ENCODE measurements around the gene ALPL. TPM values are rescaled to one million over a fixed set of nuclear protein-coding genes. Genes with fewer than 3 reads are reported as not detected.
A peak's percentile ranks its signal among the peaks of the same experiment; 100 is the strongest.
"Not testable (repeated sequence)": the region's sequence is repeated elsewhere in the genome, so short reads cannot be mapped to it uniquely, and the experiment has no call there.

Gene ALPL
- total RNA-seq (ENCODE audit: unreplicated experiment) = 11.7 TPM
- long read RNA-seq, partial matches to known transcripts = 2 of 5 reads
- long read RNA-seq, other reads (novel, unspliced or antisense) = 2 of 5 reads

DNA sequence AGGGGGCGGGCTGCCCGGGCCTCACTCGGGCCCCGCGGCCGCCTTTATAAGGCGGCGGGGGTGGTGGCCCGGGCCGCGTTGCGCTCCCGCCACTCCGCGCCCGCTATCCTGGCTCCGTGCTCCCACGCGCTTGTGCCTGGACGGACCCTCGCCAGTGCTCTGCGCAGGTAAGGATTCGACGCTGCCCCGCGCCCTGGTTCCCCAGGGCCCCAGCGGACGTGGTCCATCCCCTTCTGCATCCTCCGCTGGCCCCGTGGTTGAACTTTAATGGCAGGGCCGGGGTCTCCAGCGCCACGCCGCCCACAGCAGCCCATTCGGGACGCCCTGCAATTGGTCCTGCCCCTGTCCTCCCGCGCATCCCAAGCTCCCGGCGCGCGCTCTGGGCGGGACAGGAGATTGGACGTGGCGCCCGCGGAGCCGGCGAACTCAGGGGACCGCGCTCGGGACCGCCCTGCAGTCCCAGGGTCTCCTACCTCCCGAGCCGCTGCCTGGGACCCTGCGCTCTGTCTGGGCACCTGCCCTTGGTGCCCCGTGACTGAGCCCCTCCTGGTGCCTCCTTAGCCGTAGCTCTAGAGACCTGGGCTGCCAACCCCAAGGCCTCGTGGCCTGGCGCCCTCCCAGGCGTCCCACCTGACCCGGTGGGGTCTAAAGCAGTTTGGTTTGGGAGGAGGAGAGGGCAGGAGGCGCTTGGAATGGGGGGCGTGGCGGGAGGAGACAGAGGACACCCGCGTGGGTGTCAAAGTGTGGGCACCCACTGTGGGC is at the start of gene ALPL:
Gene ALPL (plus strand): TSS at position 73 of the 762 bp plus-strand sequence. CDS start 44,659 bp downstream, outside the sequence.
- H3K4me1 Mint-ChIP-seq (ENCODE audit: unreplicated experiment) = peaks cover 9% of the 10 kb centered on the region
- peak within 1 kb of the TSS; percentile 82 for H3K4me3 Mint-ChIP-seq (ENCODE audit: unreplicated experiment)
- no peaks in the 10 kb centered on the region for H3K36me3 Mint-ChIP-seq (ENCODE audit: low read depth, unreplicated experiment)
- H3K27ac Mint-ChIP-seq (ENCODE audit: unreplicated experiment) = peak within 1 kb of the TSS; percentile 17
- H3K9me3 Mint-ChIP-seq (ENCODE audit: unreplicated experiment) = no peaks in the 10 kb centered on the region
- no peak for DNase-seq (ENCODE audit: low spot score)
- peaks cover 11% of the 10 kb centered on the region for H3K27me3 Mint-ChIP-seq (ENCODE audit: unreplicated experiment)
- peak; percentile 38 for TF ChIP-seq CTCF (IDR thresholded peaks at IDR 0.05; ENCODE audit: unreplicated experiment)

DNA sequence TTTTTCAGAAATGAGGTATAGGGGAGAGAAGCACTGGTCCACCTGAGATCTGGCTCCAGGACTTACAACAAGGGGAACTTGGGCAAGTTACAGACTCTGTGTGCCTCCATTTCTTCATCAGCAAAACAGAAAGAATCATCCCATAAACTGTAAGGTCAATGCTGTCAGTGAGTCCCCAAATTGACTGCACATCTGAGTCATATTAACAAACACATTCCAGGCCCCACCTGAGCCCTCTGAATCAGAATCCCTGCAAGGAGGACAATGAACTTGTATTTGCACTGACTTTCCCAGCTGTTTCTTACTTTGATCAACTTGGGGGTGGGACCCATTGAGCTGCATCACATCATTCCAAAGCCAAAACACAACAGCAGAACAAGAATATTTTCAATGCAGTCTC is 44.1 kb upstream of the ALPL start:
- not testable (repeated sequence) for DNase-seq (ENCODE audit: low spot score); H3K36me3 Mint-ChIP-seq (ENCODE audit: low read depth, unreplicated experiment); H3K4me3 Mint-ChIP-seq (ENCODE audit: unreplicated experiment); H3K9me3 Mint-ChIP-seq (ENCODE audit: unreplicated experiment); H3K4me1 Mint-ChIP-seq (ENCODE audit: unreplicated experiment); H3K27me3 Mint-ChIP-seq (ENCODE audit: unreplicated experiment); H3K27ac Mint-ChIP-seq (ENCODE audit: unreplicated experiment)

DNA sequence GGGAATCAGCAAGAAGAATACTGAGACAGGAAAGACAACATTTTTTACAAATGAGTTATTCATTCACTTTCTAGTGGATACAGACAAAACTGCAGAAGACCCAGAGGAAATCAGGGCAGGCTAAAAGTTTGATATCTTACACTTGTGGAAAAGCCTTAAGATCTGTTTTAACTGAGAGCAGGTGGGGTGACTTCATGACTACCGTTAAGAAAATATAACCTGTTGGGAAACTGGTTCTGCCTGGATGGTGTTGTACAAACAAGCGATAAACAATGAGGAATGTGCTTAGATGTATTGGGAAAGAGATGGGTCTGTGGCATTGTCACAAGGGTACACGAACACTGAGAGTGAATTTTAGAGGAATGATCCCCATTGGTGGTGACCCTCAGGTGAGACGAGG is 41.3 kb upstream of the ALPL start:
- DNase-seq (ENCODE audit: low spot score); H3K4me3 Mint-ChIP-seq (ENCODE audit: unreplicated experiment); H3K27me3 Mint-ChIP-seq (ENCODE audit: unreplicated experiment); H3K9me3 Mint-ChIP-seq (ENCODE audit: unreplicated experiment); H3K4me1 Mint-ChIP-seq (ENCODE audit: unreplicated experiment); H3K27ac Mint-ChIP-seq (ENCODE audit: unreplicated experiment); H3K36me3 Mint-ChIP-seq (ENCODE audit: low read depth, unreplicated experiment): not testable (repeated sequence)

DNA sequence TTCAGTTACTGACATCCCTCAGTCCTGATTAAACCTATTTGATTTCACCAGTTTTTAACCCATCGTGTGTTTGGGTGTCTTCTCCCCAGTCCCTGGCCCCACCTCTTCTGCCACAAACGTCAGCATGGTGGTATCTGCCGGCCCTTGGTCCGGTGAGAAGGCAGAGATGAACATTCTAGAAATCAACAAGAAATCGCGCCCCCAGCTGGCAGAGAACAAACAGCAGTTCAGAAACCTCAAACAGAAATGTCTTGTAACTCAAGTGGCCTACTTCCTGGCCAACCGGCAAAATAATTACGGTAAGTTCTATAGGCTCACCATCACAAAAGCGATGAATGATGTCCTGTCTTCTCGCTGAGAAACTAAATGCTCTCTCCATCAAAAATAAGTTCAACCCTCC is 40.6 kb upstream of the ALPL start:
- H3K4me1 Mint-ChIP-seq (ENCODE audit: unreplicated experiment) = peaks cover 8% of the 10 kb centered on the region
- peaks cover 7% of the 10 kb centered on the region for H3K36me3 Mint-ChIP-seq (ENCODE audit: low read depth, unreplicated experiment)
- H3K9me3 Mint-ChIP-seq (ENCODE audit: unreplicated experiment) = no peaks in the 10 kb centered on the region
- H3K4me3 Mint-ChIP-seq (ENCODE audit: unreplicated experiment) = no peak overlapping the region
- TF ChIP-seq CTCF (IDR thresholded peaks at IDR 0.05; ENCODE audit: unreplicated experiment) = peak; percentile 56
- no peaks in the 10 kb centered on the region for H3K27me3 Mint-ChIP-seq (ENCODE audit: unreplicated experiment)
- peak; percentile 52 for DNase-seq (ENCODE audit: low spot score)
- H3K27ac Mint-ChIP-seq (ENCODE audit: unreplicated experiment) = no peak overlapping the region

DNA sequence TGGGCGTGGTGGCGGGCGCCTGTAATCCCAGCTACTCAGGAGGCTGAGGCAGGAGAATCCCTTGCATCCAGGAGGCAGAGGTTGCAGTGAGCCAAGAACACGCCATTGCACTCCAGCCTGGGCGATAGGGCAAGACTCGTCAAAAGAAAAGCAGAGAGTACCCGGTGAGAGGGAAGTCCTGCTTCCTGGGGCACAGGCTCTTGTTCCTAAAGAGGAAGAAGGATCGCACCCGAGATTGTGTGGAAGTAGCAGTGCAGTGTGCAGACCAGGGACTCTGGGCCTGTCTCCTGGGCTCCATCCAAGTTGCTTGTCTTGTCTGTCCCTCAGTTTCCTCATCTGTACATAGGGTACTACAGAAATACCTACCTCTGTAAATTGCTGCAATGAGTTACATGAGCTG is 39.6 kb upstream of the ALPL start:
- no peak overlapping the region for H3K27ac Mint-ChIP-seq (ENCODE audit: unreplicated experiment)
- H3K4me1 Mint-ChIP-seq (ENCODE audit: unreplicated experiment) = peaks cover 8% of the 10 kb centered on the region
- peaks cover 7% of the 10 kb centered on the region for H3K36me3 Mint-ChIP-seq (ENCODE audit: low read depth, unreplicated experiment)
- TF ChIP-seq CTCF (IDR thresholded peaks at IDR 0.05; ENCODE audit: unreplicated experiment) = no peak
- no peak overlapping the region for H3K4me3 Mint-ChIP-seq (ENCODE audit: unreplicated experiment)
- H3K9me3 Mint-ChIP-seq (ENCODE audit: unreplicated experiment) = no peaks in the 10 kb centered on the region
- no peaks in the 10 kb centered on the region for H3K27me3 Mint-ChIP-seq (ENCODE audit: unreplicated experiment)
- no peak for DNase-seq (ENCODE audit: low spot score)

GRCh38 chr1:21472861-21473260 is 36.4 kb upstream of the ALPL start:
- Mint-ChIP-seq H3K9me3 (ENCODE audit: unreplicated experiment) (no peaks in the 10 kb centered on the region), H3K27ac (ENCODE audit: unreplicated experiment) (no peak overlapping the region), H3K36me3 (ENCODE audit: low read depth, unreplicated experiment) (peaks cover 7% of the 10 kb centered on the region), H3K27me3 (ENCODE audit: unreplicated experiment) (no peaks in the 10 kb centered on the region), H3K4me3 (ENCODE audit: unreplicated experiment) (no peak overlapping the region), H3K4me1 (ENCODE audit: unreplicated experiment) (peaks cover 5% of the 10 kb centered on the region)
- no peak for TF ChIP-seq CTCF (IDR thresholded peaks at IDR 0.05; ENCODE audit: unreplicated experiment)
- DNase-seq (ENCODE audit: low spot score) = no peak
